ENCODE results near the gene PPIL6. TPM values are rescaled to one million over a fixed set of nuclear protein-coding genes. Genes with fewer than 3 reads are reported as not detected.

Gene PPIL6
- total RNA-seq, 4 donors from 2014 or later: 0.64 to 4.0 (median 1.9) TPM; not detected in 1

DNA sequence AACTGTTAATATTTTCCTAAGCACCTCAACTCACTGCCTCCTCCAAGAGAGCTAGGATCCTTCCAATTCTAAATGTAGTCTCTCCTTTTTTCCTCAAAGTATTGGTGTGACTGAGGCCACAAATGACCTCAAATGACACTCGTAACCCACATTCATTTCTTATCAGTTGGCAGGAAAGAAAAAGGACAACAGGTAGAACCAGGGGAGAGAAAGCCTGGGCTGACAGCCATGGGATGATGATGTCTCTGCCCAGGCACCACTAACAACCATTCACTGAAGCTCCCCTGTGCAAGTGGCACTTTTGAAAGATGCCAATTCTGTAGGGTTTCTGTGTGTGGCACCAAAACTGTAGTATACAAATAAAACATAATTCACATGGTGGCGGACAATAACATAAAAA is 35.2 kb upstream of the PPIL6 start:
- intact Hi-C loops (cut with DNase I; ENCODE audit: low total_unique reads) (no loop called here), in situ Hi-C loops (cut with MboI; ENCODE audit: low pct_ligation_motif_present in 1 of 4, low pct_unique_long_range_greater_than_20kb in 1 of 4, low sequenced_read_pairs in 3 of 4) (no loop called here)
- TF ChIP-seq EP300 (IDR thresholded peaks at IDR 0.05; ENCODE audit: low read depth) (no peak), POLR2AphosphoS5 (IDR thresholded peaks at IDR 0.05) (no peak), POLR2A (IDR thresholded peaks at IDR 0.05) (no peak)
- TF ChIP-seq, protein P1, sequence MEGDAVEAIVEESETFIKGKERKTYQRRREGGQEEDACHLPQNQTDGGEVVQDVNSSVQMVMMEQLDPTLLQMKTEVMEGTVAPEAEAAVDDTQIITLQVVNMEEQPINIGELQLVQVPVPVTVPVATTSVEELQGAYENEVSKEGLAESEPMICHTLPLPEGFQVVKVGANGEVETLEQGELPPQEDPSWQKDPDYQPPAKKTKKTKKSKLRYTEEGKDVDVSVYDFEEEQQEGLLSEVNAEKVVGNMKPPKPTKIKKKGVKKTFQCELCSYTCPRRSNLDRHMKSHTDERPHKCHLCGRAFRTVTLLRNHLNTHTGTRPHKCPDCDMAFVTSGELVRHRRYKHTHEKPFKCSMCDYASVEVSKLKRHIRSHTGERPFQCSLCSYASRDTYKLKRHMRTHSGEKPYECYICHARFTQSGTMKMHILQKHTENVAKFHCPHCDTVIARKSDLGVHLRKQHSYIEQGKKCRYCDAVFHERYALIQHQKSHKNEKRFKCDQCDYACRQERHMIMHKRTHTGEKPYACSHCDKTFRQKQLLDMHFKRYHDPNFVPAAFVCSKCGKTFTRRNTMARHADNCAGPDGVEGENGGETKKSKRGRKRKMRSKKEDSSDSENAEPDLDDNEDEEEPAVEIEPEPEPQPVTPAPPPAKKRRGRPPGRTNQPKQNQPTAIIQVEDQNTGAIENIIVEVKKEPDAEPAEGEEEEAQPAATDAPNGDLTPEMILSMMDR (IDR thresholded peaks at IDR 0.05): no peak
- no peak overlapping the region for H3K27ac ChIP-seq
- H3K4me3 ChIP-seq: no peak overlapping the region
- H3K27me3 ChIP-seq: no peaks in the 10 kb centered on the region
- WGBS, 2 donors (ENCODE audit: low coverage in 1 of 2): 72 to 79% methylated on average over 2 of the region's 2 CpGs
- peaks cover 0 to 18% (median 6%) of the 10 kb centered on the region in 4 donors for H3K36me3 ChIP-seq
- no peak for DNase-seq
- peaks cover 7 to 37% (median 22%) of the 10 kb centered on the region in 4 donors for H3K4me1 ChIP-seq
- H3K9me3 ChIP-seq: no peaks in the 10 kb centered on the region

DNA sequence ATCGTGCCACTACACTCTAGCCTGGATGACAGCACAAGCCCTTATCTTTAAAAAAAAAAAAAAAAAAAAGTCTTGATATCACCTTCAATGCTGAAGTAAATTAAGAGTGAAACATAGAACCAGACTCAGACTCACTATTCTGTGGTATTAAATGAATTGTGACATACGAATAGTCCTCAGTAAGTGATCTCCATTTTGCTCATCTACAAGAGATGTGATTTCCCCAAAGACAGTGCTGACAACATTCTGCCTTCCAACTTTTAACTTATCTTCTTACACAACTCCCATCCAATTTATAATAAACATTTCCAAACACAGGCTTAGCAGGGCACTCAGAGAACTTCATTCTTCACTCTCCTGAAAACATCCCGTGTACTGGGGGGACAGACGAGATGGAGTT is 34.6 kb upstream of the PPIL6 start:
- in situ Hi-C loops (cut with MboI; ENCODE audit: low pct_ligation_motif_present in 1 of 4, low pct_unique_long_range_greater_than_20kb in 1 of 4, low sequenced_read_pairs in 3 of 4): no loop called here
- peaks cover under 1 to 31% (median 18%) of the 10 kb centered on the region in 4 donors for H3K4me1 ChIP-seq

DNA sequence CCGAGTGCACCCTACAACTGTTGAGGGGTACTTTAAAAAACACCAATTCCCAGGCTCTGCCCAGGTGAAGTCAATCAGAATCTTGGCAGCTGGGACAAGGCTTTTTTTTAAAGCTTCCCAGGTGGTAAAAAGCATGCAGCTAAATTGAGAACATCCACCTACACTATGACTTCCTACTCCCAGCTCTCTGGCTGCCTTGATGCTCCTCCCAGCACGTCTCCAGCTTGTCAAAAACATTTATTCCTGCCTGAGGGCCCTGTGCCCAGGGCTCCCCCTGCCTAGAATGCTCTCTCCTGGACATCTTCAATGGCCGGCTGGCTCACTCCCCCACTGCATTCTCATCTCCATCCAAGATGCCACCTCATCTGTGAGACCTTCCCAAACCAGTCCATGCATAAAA is 32.7 kb upstream of the PPIL6 start:
- peaks cover 0 to 13% (median 6%) of the 10 kb centered on the region in 4 donors for H3K4me1 ChIP-seq
- intact Hi-C loops (cut with DNase I; ENCODE audit: low total_unique reads) (no loop called here), in situ Hi-C loops (cut with MboI; ENCODE audit: low pct_ligation_motif_present in 1 of 4, low pct_unique_long_range_greater_than_20kb in 1 of 4, low sequenced_read_pairs in 3 of 4) (no loop called here)
- H3K27me3 ChIP-seq: no peaks in the 10 kb centered on the region
- H3K27ac ChIP-seq: no peak overlapping the region
- DNase-seq: no peak
- no peaks in the 10 kb centered on the region for H3K9me3 ChIP-seq
- TF ChIP-seq, protein P1 (IDR thresholded peaks at IDR 0.05): no peak
- TF ChIP-seq POLR2A (IDR thresholded peaks at IDR 0.05) (no peak), EP300 (IDR thresholded peaks at IDR 0.05; ENCODE audit: low read depth) (no peak), POLR2AphosphoS5 (IDR thresholded peaks at IDR 0.05) (no peak)
- H3K36me3 ChIP-seq: peaks cover 0 to 18% (median 6%) of the 10 kb centered on the region in 4 donors
- WGBS, 2 donors (ENCODE audit: low coverage in 1 of 2): 83 to 100% methylated on average over 3 of the region's 3 CpGs
- no peak overlapping the region for H3K4me3 ChIP-seq

More for the DNA sequence above, 34.6 kb upstream of the PPIL6 start:
- Histone ChIP-seq H3K4me3 (no peak overlapping the region), H3K27ac (no peak overlapping the region), H3K9me3 (no peaks in the 10 kb centered on the region), H3K27me3 (no peaks in the 10 kb centered on the region), H3K36me3 (peaks cover 0 to 18% (median 6%) of the 10 kb centered on the region in 4 donors)
- intact Hi-C loops (cut with DNase I; ENCODE audit: low total_unique reads): no loop called here
- WGBS, 2 donors (ENCODE audit: low coverage in 1 of 2): 71 to 84% methylated on average over 3 to 4 of the region's 4 CpGs
- no peak for DNase-seq
- TF ChIP-seq, protein P1 (IDR thresholded peaks at IDR 0.05): no peak
- TF ChIP-seq POLR2A (IDR thresholded peaks at IDR 0.05): no peak
- TF ChIP-seq EP300 (IDR thresholded peaks at IDR 0.05; ENCODE audit: low read depth): no peak
- no peak for TF ChIP-seq POLR2AphosphoS5 (IDR thresholded peaks at IDR 0.05)

DNA sequence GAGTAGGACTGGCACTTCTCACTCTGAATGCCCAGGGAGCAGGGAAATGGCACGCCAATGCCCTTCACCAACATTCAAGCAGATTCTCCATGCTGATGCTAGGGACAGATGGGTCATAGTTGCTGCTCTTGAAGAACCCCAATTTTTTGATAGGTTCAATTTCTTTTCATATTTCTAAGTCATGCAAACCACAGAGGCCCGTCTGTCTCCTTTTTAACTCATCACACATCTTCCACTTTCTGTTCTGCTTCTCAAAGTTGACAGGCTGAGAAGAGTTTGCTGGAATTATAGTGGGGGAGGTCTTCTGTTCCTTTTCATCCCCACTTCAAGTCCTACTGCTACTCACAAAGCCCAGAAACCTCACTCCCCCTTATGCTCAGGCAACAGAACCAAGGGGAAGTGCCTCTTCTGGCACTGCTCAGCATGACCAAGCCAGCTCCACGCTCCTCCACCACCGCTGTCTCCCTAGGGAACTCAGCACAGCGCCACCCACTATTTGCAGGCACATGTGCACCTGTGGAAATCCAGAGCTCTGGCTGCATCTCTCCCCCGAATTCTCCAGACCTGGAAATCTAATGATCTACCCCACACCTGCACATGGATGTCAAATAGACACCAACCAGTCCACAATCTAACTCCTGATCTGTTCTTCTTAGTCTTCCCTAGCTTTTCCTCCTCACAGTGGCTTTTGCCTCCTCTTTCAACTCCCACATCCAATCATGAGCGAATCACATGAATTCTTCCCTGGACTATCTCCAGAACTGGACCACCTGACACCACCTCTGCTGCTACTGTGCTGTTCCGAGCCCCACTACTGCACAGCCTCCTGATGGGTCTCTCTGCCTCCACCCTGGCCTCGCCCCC is 31.9 kb upstream of the PPIL6 start:
- Histone ChIP-seq H3K4me1 (peaks cover 0 to 11% (median under 1%) of the 10 kb centered on the region in 4 donors), H3K9me3 (no peaks in the 10 kb centered on the region), H3K27ac (no peak overlapping the region), H3K4me3 (no peak overlapping the region), H3K27me3 (no peaks in the 10 kb centered on the region), H3K36me3 (peaks cover 0 to 22% (median 6%) of the 10 kb centered on the region in 4 donors)
- 88 to 96% methylated on average over 3 to 9 of the region's 9 CpGs for WGBS, 2 donors (ENCODE audit: low coverage in 1 of 2)
- no peak for TF ChIP-seq POLR2AphosphoS5 (IDR thresholded peaks at IDR 0.05)
- no peak for TF ChIP-seq POLR2A (IDR thresholded peaks at IDR 0.05)
- TF ChIP-seq, protein P1 (IDR thresholded peaks at IDR 0.05): no peak
- TF ChIP-seq EP300 (IDR thresholded peaks at IDR 0.05; ENCODE audit: low read depth): no peak
- no peak for DNase-seq
- intact Hi-C loops (cut with DNase I; ENCODE audit: low total_unique reads): no loop called here
- in situ Hi-C loops (cut with MboI; ENCODE audit: low pct_ligation_motif_present in 1 of 4, low pct_unique_long_range_greater_than_20kb in 1 of 4, low sequenced_read_pairs in 3 of 4): no loop called here

All from transverse colon (tissue), 4 donors.